Esophagus squamous epithelium (tissue), 5 donors: Measurements from ENCODE around the gene CAMKMT. TPM values are rescaled to one million over a fixed set of nuclear protein-coding genes. Genes with fewer than 3 reads are reported as not detected.
"Not testable (repeated sequence)": the region's sequence is repeated elsewhere in the genome, so short reads cannot be mapped to it uniquely, and the experiment has no call there.

Experiments used
- DNase-seq: peaks from one replicate; lab custom pipeline; 2025; lab: John Stamatoyannopoulos, UW
- H3K27ac ChIP-seq, 4 donors: fragments of 200-600 bp; sonication (generic); one replicate each; pipeline ENCODE4 v1.5.1; 2016 to 2019; ENCODE audit warnings: mild to moderate bottlenecking in 1 of 4
- H3K27me3 ChIP-seq, 4 donors: fragments of 200-600 bp; sonication (generic); 1 replicate in 3 of 4; 2 replicates in 1 of 4; pipeline versions ENCODE4 v1.5.1 to v1.6.0; 2017 to 2021; ENCODE audit warnings: antibody characterized with exemption in 1 of 4
- H3K36me3 ChIP-seq, 3 donors: fragments of 200-600 bp; sonication (generic); one replicate each; pipeline ENCODE4 v1.5.1; 2016 to 2019
- H3K4me1 ChIP-seq, 3 donors: fragments of 200-600 bp; sonication (generic); one replicate each; pipeline ENCODE4 v1.5.1; 2017 to 2019
- H3K4me3 ChIP-seq, 4 donors: fragments of 200-600 bp; sonication (generic); 1 replicate in 3 of 4; 2 replicates in 1 of 4; pipeline ENCODE4 v1.5.1; 2016 to 2019; ENCODE audit warnings: mild to moderate bottlenecking in 2 of 4, moderate library complexity in 1 of 4
- H3K9me3 ChIP-seq, 3 donors: fragments of 200-600 bp; sonication (generic); one replicate each; pipeline ENCODE4 v1.5.1; 2016 to 2019
- CTCF ChIP-seq, 6 experiments: fragments of 450-650 bp in 4 of 6; fragments of 200-600 bp in 2 of 6; sonication (generic) in 2 of 6; IDR thresholded peaks; one replicate each; pipeline ENCODE4 v1.5.1; 2016 to 2019; ENCODE audit warnings: antibody characterized with exemption in 6 of 6, mild to moderate bottlenecking in 4 of 6, moderate library complexity in 4 of 6
- POLR2A ChIP-seq, 4 donors: fragments of 450-650 bp; IDR thresholded peaks; one replicate each; pipeline ENCODE4 v1.6.1; 2017; ENCODE audit warnings: antibody characterized with exemption in 4 of 4, mild to moderate bottlenecking in 4 of 4, moderate library complexity in 3 of 4
- WGBS, 2 donors: methylation state at CpG; one replicate each; pipeline ENCODE4 v1.1.5; 2018; 5-methylcytosine and 5-hydroxymethylcytosine counted together
- intact Hi-C: fragments of 100-400 bp; cut with DNase I; formaldehyde crosslinking; loops from one replicate; pipeline ENCODE4 v1.15.0; 2022
- total RNA-seq, 4 donors: library from RNA; depleted of rRNA; stranded (reverse); fragments of >200 nt; gene quantifications; one replicate each; pipeline ENCODE4 v1.1.0, GENCODE V29; 2016
- donor health status: DM: yes; HTN: yes; CAD: no.

The CAMKMT gene
- total RNA-seq, 4 donors from 2014 or later: 5.7 to 14.4 (median 10.6) TPM

DNA sequence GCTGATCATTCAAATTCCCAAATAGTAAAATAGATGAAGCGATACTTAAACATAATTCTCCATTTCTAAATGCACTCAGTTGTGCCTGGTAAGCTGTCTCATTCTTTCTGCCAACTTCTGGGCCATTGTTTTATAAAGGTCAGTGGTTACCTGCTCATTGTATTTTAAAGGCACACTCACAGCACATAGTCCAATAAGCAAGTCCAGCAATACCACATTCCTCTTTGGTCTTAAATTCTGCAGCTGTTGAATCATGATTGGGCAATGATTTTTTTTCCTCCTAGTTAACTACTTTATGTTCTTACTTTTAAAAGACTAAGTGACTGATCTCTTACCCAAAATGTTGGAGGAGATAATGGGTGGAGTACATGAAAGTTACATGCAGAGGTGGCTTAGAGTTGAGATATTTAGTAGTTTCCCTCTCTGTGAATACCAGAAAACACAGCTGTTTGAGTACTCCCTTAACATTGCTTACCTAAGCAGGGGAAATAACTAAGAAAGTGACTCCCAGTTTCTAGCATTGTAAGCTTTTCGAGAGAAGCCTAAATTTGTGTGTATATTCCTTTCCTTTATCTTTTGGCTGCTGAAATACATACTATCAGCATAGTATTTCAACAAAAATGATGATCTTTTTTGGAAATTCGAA is 220.7 kb downstream of the CAMKMT start:
- 78 to 87% methylated on average over 3 of the region's 3 CpGs for WGBS, 2 donors
- H3K27me3 ChIP-seq: no peaks in the 10 kb centered on the region
- H3K9me3 ChIP-seq: no peaks in the 10 kb centered on the region
- H3K27ac ChIP-seq: no peak overlapping the region
- peaks cover 0 to 15% (median 3%) of the 10 kb centered on the region in 3 donors for H3K4me1 ChIP-seq
- no peaks in the 10 kb centered on the region for H3K36me3 ChIP-seq
- intact Hi-C loops: no loop called here
- H3K4me3 ChIP-seq: no peak overlapping the region
- no peak for DNase-seq
- TF ChIP-seq POLR2A (IDR thresholded peaks at IDR 0.05) (no peak), CTCF (IDR thresholded peaks at IDR 0.05) (no peak)

- H3K4me3 ChIP-seq, H3K9me3 ChIP-seq, H3K27me3 ChIP-seq, intact Hi-C loops, H3K27ac ChIP-seq, H3K36me3 ChIP-seq, DNase-seq: not testable (repeated sequence)
- H3K4me1 ChIP-seq: peaks cover 0 to 16% (median 0%) of the 10 kb centered on the region in 3 donors
- 91 to 93% methylated on average over 2 of the region's 2 CpGs for WGBS, 2 donors
Observed at GRCh38 chr2:44595615-44596014, 233.9 kb downstream of the CAMKMT start.

GRCh38 chr2:44596537-44597320 is 235.0 kb downstream of the CAMKMT start:
- WGBS, 2 donors: 69 to 72% methylated on average over 5 of the region's 5 CpGs
- no peaks in the 10 kb centered on the region for H3K27me3 ChIP-seq
- no peaks in the 10 kb centered on the region for H3K36me3 ChIP-seq
- H3K9me3 ChIP-seq: no peaks in the 10 kb centered on the region
- no peak overlapping the region for H3K27ac ChIP-seq
- no peak for TF ChIP-seq POLR2A (IDR thresholded peaks at IDR 0.05)
- TF ChIP-seq CTCF (IDR thresholded peaks at IDR 0.05): no peak
- intact Hi-C loops: no loop called here
- no peak for DNase-seq
- no peak overlapping the region for H3K4me3 ChIP-seq
- peaks cover 0 to 16% (median 0%) of the 10 kb centered on the region in 3 donors for H3K4me1 ChIP-seq

GRCh38 chr2:44598330-44599119 is 236.8 kb downstream of the CAMKMT start:
- intact Hi-C loops: no loop called here
- no peak for TF ChIP-seq POLR2A (IDR thresholded peaks at IDR 0.05)
- TF ChIP-seq CTCF (IDR thresholded peaks at IDR 0.05): no peak
- Histone ChIP-seq H3K27me3 (no peaks in the 10 kb centered on the region), H3K4me1 (peaks cover 0 to 16% (median 0%) of the 10 kb centered on the region in 3 donors), H3K4me3 (no peak overlapping the region), H3K9me3 (no peaks in the 10 kb centered on the region), H3K36me3 (no peaks in the 10 kb centered on the region), H3K27ac (no peak overlapping the region)
- WGBS, 2 donors: 57 to 74% methylated on average over 5 of the region's 5 CpGs
- DNase-seq: no peak

DNA sequence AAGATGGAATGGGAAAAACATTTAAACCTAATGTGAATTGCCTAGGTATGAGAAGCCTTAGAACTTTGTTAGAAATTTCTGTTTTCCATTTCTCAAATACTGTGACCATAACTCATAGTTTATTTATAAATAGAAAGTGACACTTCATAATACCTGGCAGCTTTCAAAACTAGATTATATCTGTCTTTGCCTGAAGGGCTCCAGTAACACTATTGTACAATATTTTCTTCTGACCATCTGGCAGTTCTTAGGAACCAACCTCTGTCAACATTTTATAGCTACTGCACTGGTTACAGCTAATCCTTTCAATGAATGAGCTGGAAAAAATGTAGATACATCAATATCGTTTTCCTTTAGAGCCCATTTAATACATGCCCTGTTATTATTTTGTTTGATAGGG is 237.4 kb downstream of the CAMKMT start:
- no peak overlapping the region for H3K27ac ChIP-seq
- no peaks in the 10 kb centered on the region for H3K9me3 ChIP-seq
- TF ChIP-seq CTCF (IDR thresholded peaks at IDR 0.05): no peak
- no peaks in the 10 kb centered on the region for H3K27me3 ChIP-seq
- intact Hi-C loops: no loop called here
- H3K4me1 ChIP-seq: peaks cover 0 to 16% (median 0%) of the 10 kb centered on the region in 3 donors
- no peak for DNase-seq
- no peak overlapping the region for H3K4me3 ChIP-seq
- WGBS, 2 donors: 31 to 46% methylated on average over 1 of the region's 1 CpG
- H3K36me3 ChIP-seq: no peaks in the 10 kb centered on the region
